Calu3 (cell line): ENCODE measurements around the gene HIVEP2. TPM values are rescaled to one million over a fixed set of nuclear protein-coding genes. Genes with fewer than 3 reads are reported as not detected.

Source experiments
- BruUV-seq: library from RNA; stranded (reverse); fragments of 400-500 nt; replicated peaks from 2 replicates; lab custom pipeline; 2021; lab: Mats Ljungman, UMichigan
- CTCF ChIA-PET: fragments of 300-600 bp; sonication (Branson Sonifier 250); formaldehyde crosslinking; loops from one replicate; lab custom pipeline; 2022; ENCODE audit warnings: antibody characterized with exemption; lab: Charles Lee
- DNase-seq: peaks from one replicate; pipeline ENCODE4 v3.0.0; 2022
- H3K27ac Mint-ChIP-seq: one replicate; pipeline ENCODE4 v1.8.0; 2022; ENCODE audit warnings: mixed read lengths; ENCODE audit not compliant: unreplicated experiment
- H3K27me3 Mint-ChIP-seq: one replicate; pipeline ENCODE4 v1.8.0; 2022; ENCODE audit warnings: mixed read lengths; ENCODE audit not compliant: unreplicated experiment
- H3K36me3 Mint-ChIP-seq: one replicate; pipeline ENCODE4 v1.8.0; 2022; ENCODE audit warnings: mild to moderate bottlenecking, moderate library complexity, mixed read lengths; ENCODE audit not compliant: insufficient read depth, unreplicated experiment
- H3K4me1 Mint-ChIP-seq: one replicate; pipeline ENCODE4 v1.8.0; 2022; ENCODE audit warnings: mild to moderate bottlenecking, low read depth, mixed read lengths; ENCODE audit not compliant: unreplicated experiment
- H3K4me3 Mint-ChIP-seq: one replicate; pipeline ENCODE4 v1.8.0; 2022; ENCODE audit warnings: mild to moderate bottlenecking, low read depth, moderate library complexity, mixed read lengths; ENCODE audit not compliant: unreplicated experiment
- H3K9me3 Mint-ChIP-seq: one replicate; pipeline ENCODE4 v1.8.0; 2022; ENCODE audit warnings: low read depth, mixed read lengths; ENCODE audit not compliant: unreplicated experiment
- CTCF ChIP-seq: fragments of 200-600 bp; IDR thresholded peaks from one replicate; pipeline ENCODE4 v1.8.0; 2022; ENCODE audit warnings: antibody characterized with exemption; ENCODE audit not compliant: unreplicated experiment
- intact Hi-C: fragments of 100-400 bp; cut with micrococcal nuclease; formaldehyde crosslinking; loops from one replicate; pipeline ENCODE4 v1.10.0; 2022; ENCODE audit not compliant: unreplicated experiment
- total RNA-seq: library from RNA; stranded (reverse); gene quantifications from 2 replicates; pipeline ENCODE4 v1.2.3, GENCODE V29; 2022

The HIVEP2 gene
- total RNA-seq, 1 experiment from 2014 or later = 18.4 TPM

GRCh38 chr6:142816486-142816885 is 128.5 kb downstream of the HIVEP2 start:
- Mint-ChIP-seq H3K4me3 (no peak overlapping the region), H3K27ac (no peak overlapping the region), H3K4me1 (peaks cover 35% of the 10 kb centered on the region), H3K9me3 (no peaks in the 10 kb centered on the region), H3K27me3 (no peaks in the 10 kb centered on the region), H3K36me3 (peaks cover 6% of the 10 kb centered on the region)
- CTCF ChIA-PET = no interaction called here
- no peak for DNase-seq
- BruUV-seq = no TSS peak
- no peak for TF ChIP-seq CTCF
- intact Hi-C loops = no loop called here

DNA sequence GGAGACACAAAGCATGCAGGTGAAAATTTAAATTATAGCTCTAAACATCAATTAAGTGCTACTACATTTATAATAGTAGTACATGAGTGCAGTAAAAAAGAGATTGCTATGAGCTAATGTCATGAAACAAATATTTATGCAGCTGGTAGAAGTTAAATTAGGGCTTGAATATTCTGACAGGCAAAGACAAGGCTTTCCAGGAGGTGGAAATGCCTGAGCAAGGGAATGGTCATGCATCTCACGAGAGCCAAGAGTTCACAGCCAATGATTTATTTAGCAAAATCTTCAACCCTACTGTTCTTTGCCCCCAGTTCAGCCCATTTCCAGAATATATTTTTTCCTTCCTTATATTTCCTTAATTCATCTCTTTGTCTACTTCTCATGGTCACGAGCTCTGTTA is 128.9 kb downstream of the HIVEP2 start:
- Mint-ChIP-seq H3K4me1 (peaks cover 35% of the 10 kb centered on the region), H3K27ac (no peak overlapping the region), H3K4me3 (no peak overlapping the region), H3K27me3 (no peaks in the 10 kb centered on the region), H3K9me3 (no peaks in the 10 kb centered on the region), H3K36me3 (peaks cover 6% of the 10 kb centered on the region)
- no peak for DNase-seq
- CTCF ChIA-PET = no interaction called here
- TF ChIP-seq CTCF = no peak
- BruUV-seq = no TSS peak
- intact Hi-C loops = no loop called here

DNA sequence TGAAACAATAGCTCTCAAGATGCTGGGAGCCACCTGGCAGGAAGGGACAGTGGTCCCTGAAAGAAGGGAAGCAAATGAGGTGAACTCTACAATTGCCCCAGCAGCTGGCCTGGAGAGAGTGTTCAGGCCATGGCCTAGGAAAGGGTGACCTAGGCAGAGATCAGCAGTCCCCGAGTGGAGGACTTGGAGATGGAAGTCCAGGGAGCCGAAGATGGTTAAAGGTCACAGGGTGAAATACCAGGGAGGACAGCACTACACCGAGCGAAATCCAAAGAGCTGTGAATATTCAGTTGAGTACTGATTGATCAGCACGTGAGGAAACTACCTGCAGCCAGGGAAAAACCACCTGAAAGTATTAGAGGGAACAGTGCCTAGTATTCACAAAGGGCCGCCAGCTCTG is 133.1 kb downstream of the HIVEP2 start:
- intact Hi-C loops = no loop called here
- TF ChIP-seq CTCF = no peak
- Mint-ChIP-seq H3K36me3 (peaks cover 3% of the 10 kb centered on the region), H3K4me3 (no peak overlapping the region), H3K27me3 (no peaks in the 10 kb centered on the region), H3K9me3 (peaks cover 2% of the 10 kb centered on the region), H3K27ac (no peak overlapping the region), H3K4me1 (peaks cover 11% of the 10 kb centered on the region)
- no peak for DNase-seq
- CTCF ChIA-PET = no interaction called here
- BruUV-seq = no TSS peak

DNA sequence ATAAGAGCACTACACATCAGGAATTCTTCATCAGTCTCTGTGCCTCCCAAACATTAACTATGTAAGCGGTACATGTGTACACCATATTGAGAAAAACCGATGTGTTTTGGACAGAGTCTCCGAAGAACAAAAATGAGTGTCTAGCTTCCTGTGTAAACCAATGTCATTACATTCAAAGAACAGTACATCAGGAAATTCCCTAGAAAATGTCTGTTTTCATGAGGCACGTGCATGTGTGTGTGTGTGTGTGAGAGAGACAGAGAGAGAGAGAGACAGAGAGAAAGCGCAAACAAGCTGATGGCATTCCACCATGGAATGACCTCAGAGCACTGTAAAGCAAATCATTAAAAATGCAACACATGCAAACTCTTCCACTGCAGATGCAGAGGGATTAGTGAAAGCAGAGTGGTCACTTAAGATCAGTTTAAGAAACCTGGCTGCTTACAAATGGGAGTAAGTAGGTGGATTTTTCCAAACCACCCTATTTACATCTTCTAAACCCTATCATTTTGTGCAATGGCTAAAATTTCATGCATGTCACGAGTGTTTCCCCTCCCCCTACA is 133.9 kb downstream of the HIVEP2 start:
- no TSS peak for BruUV-seq
- Mint-ChIP-seq H3K9me3 (peaks cover 2% of the 10 kb centered on the region), H3K4me3 (no peak overlapping the region), H3K27me3 (no peaks in the 10 kb centered on the region), H3K36me3 (peaks cover 6% of the 10 kb centered on the region), H3K4me1 (peaks cover 9% of the 10 kb centered on the region), H3K27ac (no peak overlapping the region)
- CTCF ChIA-PET = no interaction called here
- TF ChIP-seq CTCF = no peak
- intact Hi-C loops = no loop called here
- no peak for DNase-seq
